Ascending aorta (tissue), 2 donors: Measurements from ENCODE around the gene AXIN2. TPM values are rescaled to one million over a fixed set of nuclear protein-coding genes. Genes with fewer than 3 reads are reported as not detected.
A peak's percentile ranks its signal among the peaks of the same experiment; 100 is the strongest.
"Not testable (repeated sequence)": the region's sequence is repeated elsewhere in the genome, so short reads cannot be mapped to it uniquely, and the experiment has no call there.

Source experiments
- DNase-seq, 2 donors: peaks; one replicate each; pipeline ENCODE4 v3.0.0-alpha.2; 2019; ENCODE audit warnings: low spot score in 2 of 2
- H3K27ac ChIP-seq, 2 donors: fragments of 200-600 bp; sonication (generic); one replicate each; pipeline ENCODE4 v1.5.1; 2016 to 2017; ENCODE audit warnings: mild to moderate bottlenecking in 1 of 2
- H3K27me3 ChIP-seq: fragments of 200-600 bp; sonication (generic); one replicate; pipeline ENCODE4 v1.5.1; 2017
- H3K36me3 ChIP-seq, 2 donors: fragments of 200-600 bp; sonication (generic); one replicate each; pipeline ENCODE4 v1.5.1; 2016
- H3K4me1 ChIP-seq, 2 donors: fragments of 200-600 bp; sonication (generic); one replicate each; pipeline ENCODE4 v1.5.1; 2016 to 2017; ENCODE audit warnings: mild to moderate bottlenecking in 1 of 2
- H3K4me3 ChIP-seq, 2 donors: fragments of 200-600 bp; sonication (generic); one replicate each; pipeline ENCODE4 v1.5.1; 2016 to 2017; ENCODE audit warnings: mild to moderate bottlenecking in 1 of 2
- H3K9me3 ChIP-seq, 2 donors: fragments of 200-600 bp; sonication (generic); one replicate each; pipeline ENCODE4 v1.5.1; 2016
- CTCF ChIP-seq, 3 experiments: fragments of 200-600 bp in 2 of 3; fragments of 450-650 bp in 1 of 3; sonication (generic) in 2 of 3; IDR thresholded peaks; one replicate each; pipeline ENCODE4 v1.5.1; 2016 to 2019; ENCODE audit warnings: antibody characterized with exemption in 3 of 3, mild to moderate bottlenecking in 1 of 3, moderate library complexity in 1 of 3
- intact Hi-C: fragments of 100-400 bp; cut with DNase I; formaldehyde crosslinking; loops from one replicate; pipeline ENCODE4 v1.15.1; 2023
- total RNA-seq: library from RNA; depleted of rRNA; stranded (reverse); fragments of >200 nt; gene quantifications from one replicate; pipeline ENCODE4 v1.1.0, GENCODE V29; 2016

The AXIN2 gene
- total RNA-seq, 1 donor from 2014 or later, result 27.5 TPM

DNA sequence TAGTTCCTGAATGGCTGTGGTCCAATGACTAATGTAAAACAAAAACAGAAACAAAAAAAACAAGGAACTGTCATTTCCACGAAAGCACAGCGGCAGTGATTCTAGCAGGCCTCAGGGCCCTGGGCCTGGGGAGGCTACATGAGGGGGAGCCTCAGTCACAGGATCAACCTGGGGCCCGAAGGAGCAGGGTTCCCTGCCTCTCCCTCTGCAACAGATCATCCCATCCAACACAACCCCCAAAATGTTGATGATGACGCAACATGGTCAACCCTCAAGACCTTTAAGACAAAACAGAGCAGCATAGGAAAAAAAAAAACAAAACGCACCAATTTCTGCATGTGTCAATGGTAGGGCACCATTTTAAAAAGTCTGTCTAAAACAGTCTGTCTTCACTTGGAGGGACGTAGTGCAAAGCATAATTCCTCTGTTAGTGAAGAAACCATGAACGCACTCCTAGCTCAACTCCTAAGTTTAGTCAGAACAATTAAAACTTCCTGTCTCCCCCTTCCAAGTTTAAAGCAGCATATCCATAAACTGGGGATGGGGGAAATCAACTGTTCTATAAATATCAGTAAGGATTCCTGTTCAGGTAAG is 32.3 kb downstream of the AXIN2 start:
- H3K4me1 ChIP-seq, result peaks cover 9 to 32% of the 10 kb centered on the region in 2 donors
- no peak overlapping the region for H3K27ac ChIP-seq

GRCh38 chr17:65527857-65528591 is 33.4 kb downstream of the AXIN2 start:
- no peak overlapping the region for H3K4me3 ChIP-seq
- H3K36me3 ChIP-seq, result peaks cover 0 to 15% of the 10 kb centered on the region in 2 donors
- no peak overlapping the region for H3K27ac ChIP-seq
- TF ChIP-seq CTCF (IDR thresholded peaks at IDR 0.05), result no peak
- no peaks in the 10 kb centered on the region for H3K27me3 ChIP-seq
- DNase-seq, result peak in 1 of 2 donors; percentile 33
- H3K9me3 ChIP-seq, result no peaks in the 10 kb centered on the region
- intact Hi-C loops, result no loop called here
- H3K4me1 ChIP-seq, result peaks cover 9 to 26% of the 10 kb centered on the region in 2 donors

More for the DNA sequence above, 32.3 kb downstream of the AXIN2 start:
- Histone ChIP-seq H3K36me3 (peaks cover 5 to 26% of the 10 kb centered on the region in 2 donors), H3K9me3 (no peaks in the 10 kb centered on the region), H3K4me3 (no peak overlapping the region), H3K27me3 (no peaks in the 10 kb centered on the region)
- intact Hi-C loops, result no loop called here
- DNase-seq, result no peak
- no peak for TF ChIP-seq CTCF (IDR thresholded peaks at IDR 0.05)

- no peaks in the 10 kb centered on the region for H3K9me3 ChIP-seq
- intact Hi-C loops, result no loop called here
- H3K4me3 ChIP-seq, result no peak overlapping the region
- H3K27ac ChIP-seq, result no peak overlapping the region
- peaks cover 0 to 14% of the 10 kb centered on the region in 2 donors for H3K36me3 ChIP-seq
- no peaks in the 10 kb centered on the region for H3K27me3 ChIP-seq
- peaks cover 9 to 23% of the 10 kb centered on the region in 2 donors for H3K4me1 ChIP-seq
- no peak for TF ChIP-seq CTCF (IDR thresholded peaks at IDR 0.05)
- DNase-seq, result peak in 1 of 2 donors; percentile 30
Measured at GRCh38 chr17:65527381-65527780, 34.1 kb downstream of the AXIN2 start.

DNA sequence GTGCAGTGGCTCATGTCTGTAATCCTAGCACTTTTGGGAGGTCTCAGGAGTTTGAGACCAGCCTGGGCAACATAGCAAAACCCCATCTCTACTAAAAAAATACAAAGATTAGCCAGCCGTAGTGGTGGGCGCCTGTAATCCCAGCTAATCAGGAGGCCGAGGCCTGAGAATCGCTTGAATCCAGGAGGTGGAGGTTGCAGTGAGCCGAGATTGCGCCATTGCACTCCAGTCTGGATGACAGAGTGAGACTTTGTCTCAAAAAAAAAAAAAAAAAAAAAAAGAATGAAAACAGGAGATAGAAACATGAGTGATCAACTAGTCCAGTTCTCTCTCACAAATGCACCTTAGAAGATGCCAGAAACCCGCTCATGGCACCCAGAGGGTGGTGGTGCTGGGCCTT is 34.6 kb downstream of the AXIN2 start:
- peaks cover 0 to 14% of the 10 kb centered on the region in 2 donors for H3K36me3 ChIP-seq
- H3K27ac ChIP-seq, H3K27me3 ChIP-seq, DNase-seq, intact Hi-C loops, H3K4me3 ChIP-seq, H3K9me3 ChIP-seq: not testable (repeated sequence)
- peaks cover 8 to 17% of the 10 kb centered on the region in 2 donors for H3K4me1 ChIP-seq

DNA sequence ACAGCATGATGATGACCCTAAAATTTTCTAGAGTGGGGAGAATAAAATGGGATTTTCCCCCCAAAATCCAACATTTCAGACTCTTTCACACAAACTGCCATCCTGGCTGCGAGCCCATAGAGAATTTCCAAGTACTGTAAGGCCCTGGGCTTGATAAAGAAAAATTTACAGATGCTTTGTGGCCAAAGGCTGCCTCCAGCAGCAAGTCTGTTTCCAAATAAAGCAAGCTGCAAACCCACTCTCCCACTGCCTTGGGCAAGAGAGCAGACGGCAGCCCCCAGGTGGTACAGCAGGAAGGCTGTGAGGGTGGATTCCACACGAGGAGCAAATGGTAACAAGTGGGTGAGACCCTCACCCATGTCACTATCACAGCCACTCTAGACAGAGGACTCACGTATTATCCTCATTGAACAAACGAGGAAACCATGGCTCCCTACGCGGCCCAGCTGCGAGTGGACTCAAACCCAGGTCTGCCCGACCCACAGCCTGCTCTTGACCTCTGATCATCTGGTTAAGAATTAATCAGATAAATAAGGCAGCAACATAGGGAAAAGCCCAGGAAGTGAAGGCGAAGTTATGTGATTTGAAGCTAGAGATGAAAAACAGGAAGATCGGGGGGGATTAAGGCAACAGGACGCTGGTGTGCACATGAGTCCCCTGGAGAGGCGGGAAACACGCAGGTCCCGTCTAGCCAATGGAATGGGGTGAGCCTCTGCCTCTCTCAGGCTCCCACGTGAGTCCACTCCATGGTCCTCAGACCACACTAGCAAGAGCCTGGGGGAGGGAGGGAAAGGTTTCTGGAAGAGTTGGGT is 37.4 kb downstream of the AXIN2 start:
- H3K27me3 ChIP-seq, result no peaks in the 10 kb centered on the region
- no peak overlapping the region for H3K27ac ChIP-seq
- H3K36me3 ChIP-seq, result peaks cover 0 to 4% of the 10 kb centered on the region in 2 donors
- H3K9me3 ChIP-seq, result no peaks in the 10 kb centered on the region
- intact Hi-C loops, result no loop called here
- DNase-seq, result peak in 1 of 2 donors; percentile 31
- no peaks in the 10 kb centered on the region for H3K4me1 ChIP-seq
- TF ChIP-seq CTCF (IDR thresholded peaks at IDR 0.05), result no peak
- H3K4me3 ChIP-seq, result no peak overlapping the region

- intact Hi-C loops, result no loop called here
- Histone ChIP-seq H3K36me3 (no peaks in the 10 kb centered on the region), H3K27me3 (no peaks in the 10 kb centered on the region), H3K27ac (no peak overlapping the region), H3K9me3 (no peaks in the 10 kb centered on the region), H3K4me1 (no peaks in the 10 kb centered on the region), H3K4me3 (no peak overlapping the region)
- DNase-seq, result no peak
- TF ChIP-seq CTCF (IDR thresholded peaks at IDR 0.05), result no peak
Measured at GRCh38 chr17:65523411-65523810, 38.0 kb downstream of the AXIN2 start.
